OCI-LY3 (cell line): Measurements from ENCODE around the gene NOSTRIN.

Experiments
- H2AFZ ChIP-seq: fragments of 200-600, 300-600 bp; shearing (Covaris generic); 2 replicates; pipeline ENCODE4 v1.6.0; 2014; ENCODE audit warnings: antibody characterized with exemption, low read depth, low read length
- H3K27ac ChIP-seq: fragments of 200-600, 300-600 bp; sonication (generic); 2 replicates; pipeline ENCODE4 v1.5.1; 2014; ENCODE audit warnings: mild to moderate bottlenecking, low read length, moderate library complexity, mixed read lengths
- H3K27me3 ChIP-seq: fragments of 200-600, 300-600 bp; sonication (generic); 2 replicates; pipeline ENCODE4 v1.6.1; 2014; ENCODE audit warnings: low read depth, low read length, mixed read lengths
- H3K36me3 ChIP-seq: fragments of 200-600, 300-600 bp; sonication (generic); replicated peaks from 2 replicates; pipeline ENCODE3; 2014; ENCODE audit warnings: low read depth, low read length, mixed read lengths
- H3K4me1 ChIP-seq: fragments of 300-600, 200-600 bp; sonication (generic); 2 replicates; pipeline ENCODE4 v1.6.1; 2014; ENCODE audit warnings: low read length, mixed read lengths
- H3K4me2 ChIP-seq: fragments of 200-600, 300-600 bp; sonication (generic); 2 replicates; pipeline ENCODE4 v1.6.1; 2014; ENCODE audit warnings: low read length, mixed read lengths
- H3K4me3 ChIP-seq: fragments of 300-600, 200-600 bp; sonication (generic); 2 replicates; pipeline ENCODE4 v1.5.1; 2014; ENCODE audit warnings: antibody characterized with exemption, mild to moderate bottlenecking, low read length, moderate library complexity
- H3K79me2 ChIP-seq: fragments of 300-600, 200-600 bp; shearing (Covaris generic); 2 replicates; pipeline ENCODE4 v1.6.1; 2014; ENCODE audit warnings: mild to moderate bottlenecking, low read length, mixed read lengths
- H3K9ac ChIP-seq: fragments of 300-600, 200-600 bp; shearing (Covaris generic); 2 replicates; pipeline ENCODE4 v1.6.0; 2014; ENCODE audit warnings: mild to moderate bottlenecking, low read length, moderate library complexity
- H3K9me3 ChIP-seq: fragments of 200-600, 300-600 bp; shearing (Covaris generic); 2 replicates; pipeline ENCODE4 v1.6.1; 2014; ENCODE audit warnings: low read length, mixed read lengths; ENCODE audit not compliant: insufficient read depth
- H4K20me1 ChIP-seq: fragments of 200-600, 300-600 bp; sonication (generic); 2 replicates; pipeline ENCODE4 v1.6.1; 2016; ENCODE audit warnings: low read length, mixed read lengths; ENCODE audit not compliant: insufficient read depth
- EZH2phosphoT487 ChIP-seq: fragments of 200-600 bp; shearing (Covaris generic); IDR thresholded peaks from 2 replicates; pipeline ENCODE4 v1.6.1; 2018; ENCODE audit warnings: antibody characterized with exemption, mixed run types, low read depth
- TF ChIP-seq, protein P1 (sequence below): fragments of 200-600, 300-600 bp; sonication (generic); IDR thresholded peaks from 2 replicates; pipeline ENCODE4 v1.5.1; 2014; ENCODE audit warnings: antibody characterized with exemption, low read length, low read depth

NOSTRIN gene

DNA sequence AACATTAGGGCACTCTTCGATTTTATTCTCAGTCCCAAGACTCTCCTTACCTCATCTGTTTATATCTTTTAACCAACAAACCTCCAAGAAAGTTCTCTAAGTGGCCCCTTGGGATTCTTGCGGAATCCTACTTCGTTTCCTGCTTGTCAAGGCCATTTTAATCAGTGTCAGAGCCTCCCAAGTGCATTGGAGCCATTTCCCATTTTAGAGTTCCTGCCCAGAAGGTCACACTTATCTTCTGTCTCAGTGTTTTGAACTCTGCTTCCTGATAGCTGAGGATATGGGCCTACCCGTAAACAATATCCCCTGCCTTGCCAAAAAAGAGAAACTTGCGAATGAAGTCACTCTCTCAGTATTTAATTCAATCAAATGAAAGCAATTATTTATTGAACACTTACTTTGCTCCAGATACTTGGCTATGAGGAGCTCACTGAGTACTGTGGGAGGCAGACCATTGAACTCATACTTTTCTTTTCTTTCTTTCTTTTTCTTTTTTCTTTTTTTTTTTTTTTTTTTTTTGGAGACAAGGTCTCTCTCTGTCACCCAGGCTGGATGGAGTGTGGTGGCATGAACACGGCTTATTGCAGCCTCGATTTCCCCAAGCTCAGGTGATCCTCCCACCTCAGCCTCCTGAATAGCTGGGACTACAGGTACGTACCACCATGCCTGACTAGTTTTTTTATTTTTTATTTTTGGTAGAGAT lies 5.7 kb upstream of the NOSTRIN start:
- no peaks in the 10 kb centered on the region for H3K4me1 ChIP-seq
- no peaks in the 10 kb centered on the region for H3K79me2 ChIP-seq
- no peak overlapping the region for H3K9ac ChIP-seq
- H3K4me3 ChIP-seq = no peak overlapping the region
- H3K27me3 ChIP-seq = no peaks in the 10 kb centered on the region
- no peaks in the 10 kb centered on the region for H4K20me1 ChIP-seq
- TF ChIP-seq, protein P1, sequence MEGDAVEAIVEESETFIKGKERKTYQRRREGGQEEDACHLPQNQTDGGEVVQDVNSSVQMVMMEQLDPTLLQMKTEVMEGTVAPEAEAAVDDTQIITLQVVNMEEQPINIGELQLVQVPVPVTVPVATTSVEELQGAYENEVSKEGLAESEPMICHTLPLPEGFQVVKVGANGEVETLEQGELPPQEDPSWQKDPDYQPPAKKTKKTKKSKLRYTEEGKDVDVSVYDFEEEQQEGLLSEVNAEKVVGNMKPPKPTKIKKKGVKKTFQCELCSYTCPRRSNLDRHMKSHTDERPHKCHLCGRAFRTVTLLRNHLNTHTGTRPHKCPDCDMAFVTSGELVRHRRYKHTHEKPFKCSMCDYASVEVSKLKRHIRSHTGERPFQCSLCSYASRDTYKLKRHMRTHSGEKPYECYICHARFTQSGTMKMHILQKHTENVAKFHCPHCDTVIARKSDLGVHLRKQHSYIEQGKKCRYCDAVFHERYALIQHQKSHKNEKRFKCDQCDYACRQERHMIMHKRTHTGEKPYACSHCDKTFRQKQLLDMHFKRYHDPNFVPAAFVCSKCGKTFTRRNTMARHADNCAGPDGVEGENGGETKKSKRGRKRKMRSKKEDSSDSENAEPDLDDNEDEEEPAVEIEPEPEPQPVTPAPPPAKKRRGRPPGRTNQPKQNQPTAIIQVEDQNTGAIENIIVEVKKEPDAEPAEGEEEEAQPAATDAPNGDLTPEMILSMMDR = no peak
- TF ChIP-seq EZH2phosphoT487 = no peak
- H3K36me3 ChIP-seq = no peaks in the 10 kb centered on the region
- H3K27ac ChIP-seq = no peak overlapping the region
- no peaks in the 10 kb centered on the region for H3K9me3 ChIP-seq
- no peak overlapping the region for H3K4me2 ChIP-seq
- H2AFZ ChIP-seq = no peak overlapping the region

DNA sequence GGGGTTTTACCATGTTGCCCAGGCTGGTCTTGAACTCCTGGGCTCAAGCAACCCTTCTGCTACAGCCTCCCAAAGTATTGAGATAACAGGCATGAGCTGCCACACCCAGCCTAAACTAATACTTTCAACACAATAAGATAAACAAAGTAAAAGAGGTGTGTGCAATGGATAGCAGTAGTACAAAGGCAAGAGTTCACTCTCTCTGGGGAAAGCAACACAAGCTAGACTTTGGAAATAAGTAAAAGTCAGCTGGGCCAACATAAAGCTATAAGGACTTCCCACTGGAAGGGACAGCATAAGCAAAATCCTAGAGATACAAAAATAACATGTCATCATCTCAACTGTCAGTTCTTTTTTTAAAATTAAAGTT lies 5.2 kb upstream of the NOSTRIN start:
- Histone ChIP-seq H3K27ac (no peak overlapping the region), H3K36me3 (no peaks in the 10 kb centered on the region), H2AFZ (no peak overlapping the region), H3K9me3 (no peaks in the 10 kb centered on the region), H3K79me2 (no peaks in the 10 kb centered on the region), H3K4me2 (no peak overlapping the region), H3K4me1 (no peaks in the 10 kb centered on the region), H3K27me3 (no peaks in the 10 kb centered on the region), H4K20me1 (no peaks in the 10 kb centered on the region), H3K4me3 (no peak overlapping the region), H3K9ac (no peak overlapping the region)
- TF ChIP-seq, protein P1 = no peak
- no peak for TF ChIP-seq EZH2phosphoT487

DNA sequence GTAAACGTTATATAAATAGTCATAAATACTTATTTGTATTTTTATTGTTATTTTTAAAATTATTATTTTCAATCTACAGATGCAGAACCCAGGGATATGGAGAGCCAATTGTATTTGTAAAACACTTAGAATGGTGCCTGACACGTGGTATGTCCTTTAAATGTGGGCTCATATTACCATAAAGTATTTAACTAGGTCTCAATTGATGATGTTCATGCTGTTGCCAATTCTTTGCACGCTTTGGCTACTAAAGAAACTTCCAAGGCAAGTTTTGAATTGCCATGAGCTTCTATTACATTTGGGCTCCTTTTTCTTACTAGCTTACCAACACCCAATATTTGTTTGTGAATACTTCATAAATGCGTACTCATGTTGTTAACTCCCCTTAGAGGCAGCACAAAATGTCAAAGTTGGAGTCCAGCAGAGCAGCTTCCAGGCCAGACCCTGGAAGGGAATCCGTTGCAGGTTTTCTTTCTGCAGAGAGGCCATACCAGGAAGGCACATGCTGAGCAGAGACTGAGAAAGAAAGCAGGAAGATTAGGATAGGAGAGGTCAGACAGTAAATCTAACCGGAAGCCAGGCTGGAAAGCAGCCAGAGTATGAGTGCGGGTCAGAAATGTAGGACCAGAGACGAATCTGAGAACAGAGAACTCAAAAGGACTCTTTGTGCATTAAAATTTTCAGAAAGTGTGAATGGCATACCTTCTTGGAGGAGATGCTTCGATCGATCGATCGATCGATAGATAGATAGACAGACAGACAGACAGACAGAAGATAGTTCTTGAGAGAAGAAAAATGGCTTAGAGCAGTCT lies 4.2 kb upstream of the NOSTRIN start:
- no peak overlapping the region for H2AFZ ChIP-seq
- H3K4me2 ChIP-seq = no peak overlapping the region

DNA sequence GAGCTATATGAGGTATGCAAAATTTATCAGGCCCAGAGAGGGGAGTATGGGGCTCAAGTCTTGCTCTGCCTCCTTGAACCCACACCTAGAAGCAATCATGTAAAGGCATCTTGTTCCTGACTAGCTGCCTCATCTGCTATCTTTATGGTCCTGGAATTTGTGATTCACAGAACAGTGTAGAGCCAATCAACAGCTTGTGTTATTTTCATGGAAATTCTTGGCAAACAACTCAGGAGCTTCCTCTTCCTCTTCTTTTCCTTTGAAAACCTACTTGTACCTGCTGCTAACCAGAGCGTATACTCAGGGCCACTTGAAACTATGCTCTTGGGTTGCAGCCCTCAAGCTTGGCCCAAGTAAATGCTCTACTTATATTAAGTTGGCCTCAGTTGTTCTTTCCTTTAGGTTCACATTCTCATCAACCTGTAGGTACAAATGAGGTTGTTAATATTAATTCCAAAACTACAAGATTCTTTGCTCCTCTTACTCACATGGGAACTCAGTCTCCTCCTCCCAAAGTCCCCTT lies 3.5 kb upstream of the NOSTRIN start:
- H3K27me3 ChIP-seq = no peaks in the 10 kb centered on the region
- no peak overlapping the region for H3K4me3 ChIP-seq
- no peaks in the 10 kb centered on the region for H3K9me3 ChIP-seq
- TF ChIP-seq, protein P1 = no peak
- no peak for TF ChIP-seq EZH2phosphoT487
- H2AFZ ChIP-seq = no peak overlapping the region
- H4K20me1 ChIP-seq = no peaks in the 10 kb centered on the region
- no peaks in the 10 kb centered on the region for H3K4me1 ChIP-seq
- H3K36me3 ChIP-seq = no peaks in the 10 kb centered on the region
- no peak overlapping the region for H3K4me2 ChIP-seq
- no peak overlapping the region for H3K9ac ChIP-seq
- H3K79me2 ChIP-seq = no peaks in the 10 kb centered on the region
- no peak overlapping the region for H3K27ac ChIP-seq

More for the DNA sequence above, 4.2 kb upstream of the NOSTRIN start:
- H3K9me3 ChIP-seq = no peaks in the 10 kb centered on the region
- H3K27ac ChIP-seq = no peak overlapping the region
- TF ChIP-seq, protein P1 = no peak
- no peak for TF ChIP-seq EZH2phosphoT487
- no peaks in the 10 kb centered on the region for H3K79me2 ChIP-seq
- H3K36me3 ChIP-seq = no peaks in the 10 kb centered on the region
- no peak overlapping the region for H3K9ac ChIP-seq
- H3K4me3 ChIP-seq = no peak overlapping the region
- H3K4me1 ChIP-seq = no peaks in the 10 kb centered on the region
- no peaks in the 10 kb centered on the region for H4K20me1 ChIP-seq
- no peaks in the 10 kb centered on the region for H3K27me3 ChIP-seq
